GM21528 (cell line): ENCODE measurements around the gene SLC13A4.

Experiments used
- ATAC-seq: cut with Tn5 transposase; IDR thresholded peaks from one replicate; pipeline ENCODE4 v1.9.1; 2021; ENCODE audit warnings: mild to moderate bottlenecking, moderate library complexity; ENCODE audit not compliant: unreplicated experiment, low FRiP score

SLC13A4 gene

GRCh38 chr7:135721198-135721820, 6.7 kb downstream of the SLC13A4 start:
- no peak for ATAC-seq

GRCh38 chr7:135719688-135720087, 8.3 kb downstream of the SLC13A4 start:
- ATAC-seq, result no peak

GRCh38 chr7:135718794-135719437, 9.1 kb downstream of the SLC13A4 start:
- ATAC-seq, result no peak

GRCh38 chr7:135718219-135718618, 9.8 kb downstream of the SLC13A4 start:
- ATAC-seq, result no peak

DNA sequence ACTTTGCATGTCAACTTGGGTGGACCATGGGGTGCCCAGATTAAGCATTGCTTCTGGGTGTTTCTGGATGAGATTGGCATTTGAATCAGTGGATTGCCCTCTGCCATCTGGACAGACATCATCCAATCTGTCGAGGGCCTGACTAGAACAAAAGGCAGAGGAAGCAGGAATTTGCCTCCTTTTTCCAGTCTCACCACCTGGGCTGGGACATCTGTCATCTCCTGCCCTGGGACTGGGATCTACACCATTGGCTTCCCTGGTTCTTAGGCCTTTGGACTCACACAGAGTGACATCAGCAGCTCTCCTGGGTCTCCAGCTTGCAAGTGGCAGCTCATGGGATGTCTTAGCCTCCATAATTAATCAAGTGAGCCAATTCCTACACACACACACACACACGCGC, 10.3 kb downstream of the SLC13A4 start:
- no peak for ATAC-seq

DNA sequence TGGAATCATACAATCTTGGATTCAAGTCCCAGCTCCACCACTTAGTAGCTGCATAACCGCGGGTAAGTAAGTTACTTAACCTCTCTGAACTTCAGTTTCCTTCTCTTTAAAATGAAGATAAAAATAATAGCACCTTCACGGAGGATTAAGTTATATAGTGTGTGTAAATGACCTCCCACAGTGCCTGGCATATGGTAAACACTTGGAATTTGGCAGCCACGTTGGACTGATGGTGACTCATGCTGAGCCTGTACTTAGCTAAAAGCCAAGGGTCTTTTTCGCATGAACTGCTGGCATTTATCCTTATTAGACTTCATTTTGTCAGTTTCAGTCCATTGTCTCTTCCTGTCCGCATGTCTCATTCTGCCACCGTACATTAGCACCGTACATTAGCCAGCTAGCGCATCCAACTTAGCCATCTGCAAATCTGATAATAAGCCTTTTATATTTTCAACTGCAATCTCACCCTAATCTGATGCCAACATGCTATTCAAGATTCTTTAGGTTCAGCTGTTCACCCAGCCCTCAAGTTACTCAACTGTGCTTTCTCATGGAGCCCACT, 11.2 kb downstream of the SLC13A4 start:
- no peak for ATAC-seq

- ATAC-seq, result no peak
Measured at GRCh38 chr7:135715673-135716072, 12.3 kb downstream of the SLC13A4 start.

DNA sequence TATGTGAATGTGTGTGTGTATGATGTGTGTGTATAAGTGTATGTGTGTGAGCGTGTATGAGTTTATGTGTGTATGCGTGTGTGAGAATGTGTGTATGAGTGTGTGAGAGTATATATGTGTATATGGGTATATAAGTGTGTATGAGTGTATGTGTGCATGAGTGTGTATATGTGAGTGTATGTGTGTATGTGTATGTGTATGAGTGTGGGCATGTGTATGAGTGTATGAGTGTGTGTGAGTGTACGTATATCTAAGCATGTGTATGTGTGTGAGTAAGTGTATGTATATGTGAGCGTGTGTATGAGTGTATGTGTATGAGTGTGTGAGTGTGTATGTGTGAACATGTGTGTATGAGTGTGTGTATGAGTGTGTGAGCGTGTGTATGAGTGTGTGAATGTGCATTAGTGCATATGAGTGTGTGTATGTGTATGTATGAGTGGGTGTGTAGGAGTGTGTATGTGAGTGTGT, 12.9 kb downstream of the SLC13A4 start:
- ATAC-seq, result no peak

DNA sequence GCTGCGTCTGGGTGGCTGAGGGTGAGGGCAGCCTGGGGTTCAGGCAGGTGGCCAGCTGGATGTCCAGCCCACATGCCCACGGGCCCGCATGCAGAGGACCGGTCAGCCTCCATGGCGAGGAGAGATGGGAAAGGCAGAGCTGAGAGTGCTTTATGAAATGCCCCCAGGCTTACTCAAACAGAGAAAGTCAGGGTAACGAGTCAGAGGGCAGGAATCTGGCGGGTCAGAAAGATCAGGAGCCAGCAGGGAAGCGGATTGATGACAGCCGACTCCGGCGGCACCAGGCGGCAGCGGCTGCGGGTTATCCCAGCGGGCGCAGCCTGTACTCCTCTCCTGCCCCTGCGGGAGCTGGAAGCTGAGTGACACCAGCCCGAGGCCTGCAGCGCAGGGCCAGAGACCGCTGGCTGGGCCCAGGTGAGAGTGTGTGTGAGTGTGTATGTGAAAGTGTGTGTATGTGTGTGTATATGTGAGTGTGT, 13.4 kb downstream of the SLC13A4 start:
- no peak for ATAC-seq

GRCh38 chr7:135713836-135714470, 14.0 kb downstream of the SLC13A4 start:
- ATAC-seq, result no peak

- no peak for ATAC-seq
Measured at GRCh38 chr7:135712796-135713195, 15.2 kb downstream of the SLC13A4 start.

DNA sequence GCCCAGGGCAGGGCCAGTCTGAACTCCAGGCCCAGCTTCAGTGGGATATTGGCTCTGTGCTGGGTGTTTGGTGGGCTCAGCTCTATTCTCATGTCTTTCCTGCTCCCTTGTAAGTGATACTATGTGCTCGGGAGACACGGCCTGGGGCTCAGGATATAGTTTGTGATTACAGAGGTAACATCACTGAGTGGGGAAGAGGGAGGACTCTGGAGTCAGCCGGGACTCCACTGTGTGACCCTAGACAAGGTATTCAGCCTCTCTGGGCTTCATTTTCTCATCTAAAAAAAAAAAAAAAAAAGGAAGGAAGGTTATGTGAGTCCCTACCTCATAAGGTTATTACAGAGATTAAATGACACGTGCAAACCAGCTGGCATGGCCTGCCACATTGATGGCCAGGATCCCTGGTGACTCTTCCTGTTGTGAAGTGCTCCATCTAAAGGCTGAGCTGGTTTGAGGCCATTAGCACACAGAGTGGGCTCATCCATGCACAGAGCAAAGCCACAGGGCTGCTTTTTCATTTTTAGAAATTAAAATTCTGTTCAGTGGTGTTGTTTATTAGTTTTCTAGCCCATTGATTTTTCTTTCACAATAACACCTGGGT, 15.7 kb downstream of the SLC13A4 start:
- ATAC-seq, result no peak

DNA sequence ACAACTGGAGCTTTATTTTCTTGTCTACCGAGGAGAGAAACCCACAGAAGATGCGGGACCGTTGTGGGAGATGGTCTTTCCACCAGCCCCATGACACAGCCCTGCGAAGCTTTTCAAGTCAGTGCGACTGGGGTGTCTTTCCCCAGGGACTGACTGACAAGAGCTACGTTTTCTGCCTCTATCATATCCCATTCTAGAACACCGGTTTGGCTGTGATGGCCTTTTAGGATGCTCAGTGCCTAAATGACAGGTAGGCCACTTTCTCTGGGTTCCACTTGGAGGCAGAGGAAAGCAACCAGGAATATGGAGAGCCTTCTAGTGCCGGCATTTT, 16.9 kb downstream of the SLC13A4 start:
- ATAC-seq, result no peak

GRCh38 chr7:135710417-135711138, 17.4 kb downstream of the SLC13A4 start:
- no peak for ATAC-seq

- ATAC-seq, result no peak
Measured at GRCh38 chr7:135709508-135709907, 18.5 kb downstream of the SLC13A4 start.

GRCh38 chr7:135708041-135708440, 19.9 kb downstream of the SLC13A4 start:
- ATAC-seq, result no peak

DNA sequence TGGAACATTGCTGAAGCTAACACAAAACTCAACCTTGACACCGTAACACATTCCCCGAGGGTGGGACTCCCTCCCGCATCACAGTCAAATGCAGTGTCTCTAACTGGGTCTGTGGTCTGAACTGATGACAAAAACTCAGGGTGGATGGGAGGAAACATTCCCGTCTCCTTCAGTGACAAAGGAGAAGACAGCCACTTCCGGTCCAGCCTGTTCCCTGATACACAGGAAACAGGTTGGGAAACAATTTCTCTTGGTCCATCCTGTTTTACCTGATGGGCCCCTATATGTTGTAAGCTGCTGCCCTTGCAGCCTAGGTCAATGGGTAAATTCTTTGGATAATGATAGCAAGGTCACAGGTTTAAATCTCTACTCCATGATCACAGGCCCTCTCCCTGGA, 20.4 kb downstream of the SLC13A4 start:
- no peak for ATAC-seq

- ATAC-seq, result no peak
Measured at GRCh38 chr7:135706858-135707569, 21.0 kb downstream of the SLC13A4 start.

DNA sequence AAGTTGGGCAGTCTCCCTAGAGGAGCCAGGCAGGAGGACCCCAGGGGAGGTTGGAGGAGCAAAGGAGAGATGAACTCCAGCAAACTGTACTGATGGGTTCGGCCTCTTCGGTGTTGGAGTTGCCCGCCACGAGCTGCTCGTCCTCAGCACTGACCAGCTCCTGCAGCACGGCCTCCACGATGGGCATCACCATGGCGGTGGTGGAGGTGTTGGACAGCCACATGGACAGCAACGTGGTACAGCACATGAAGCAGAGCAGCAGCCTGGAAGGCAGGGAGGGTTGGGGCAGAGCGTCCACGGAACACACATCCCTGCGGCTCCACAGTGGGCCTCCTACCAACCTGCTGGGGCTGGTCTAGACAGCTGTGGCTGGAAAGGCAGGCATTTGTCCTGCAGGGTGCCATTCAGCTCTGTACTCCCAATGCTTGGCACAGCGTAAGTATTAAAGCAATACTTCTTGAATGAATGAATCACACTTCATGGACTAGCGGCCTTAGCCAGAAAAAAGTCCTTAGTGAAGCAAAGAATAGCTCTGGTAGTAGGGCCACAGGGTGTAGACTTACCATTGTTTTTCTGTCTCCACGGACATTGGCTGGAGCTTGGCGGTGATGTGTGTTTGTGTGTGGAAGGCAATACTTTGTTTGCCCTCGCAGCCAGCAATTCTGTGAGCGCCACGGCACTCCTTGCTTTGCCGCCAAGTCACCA, 21.8 kb downstream of the SLC13A4 start:
- no peak for ATAC-seq
